GM12865 (cell line): ENCODE data around the gene LRRK1.

ENCODE experiments used
- DNase-seq: peaks from one replicate; pipeline ENCODE4 v3.0.0; 2010; ENCODE audit warnings: low read depth
- H3K4me3 ChIP-seq: 2 replicates; pipeline ENCODE4 v1.5.1; 2011; ENCODE audit warnings: mild to moderate bottlenecking, low read depth, low read length, control low read depth
- TF ChIP-seq, protein P1 (sequence below): IDR thresholded peaks from 2 replicates; pipeline ENCODE4 v1.5.1; 2011; ENCODE audit warnings: low read length, control low read depth, low read depth, inconsistent platforms; ENCODE audit not compliant: insufficient read depth; ENCODE audit errors: missing control alignments

The LRRK1 gene

GRCh38 chr15:101087172-101087769, 168.1 kb downstream of the LRRK1 start:
- DNase-seq: no peak
- TF ChIP-seq, protein P1, sequence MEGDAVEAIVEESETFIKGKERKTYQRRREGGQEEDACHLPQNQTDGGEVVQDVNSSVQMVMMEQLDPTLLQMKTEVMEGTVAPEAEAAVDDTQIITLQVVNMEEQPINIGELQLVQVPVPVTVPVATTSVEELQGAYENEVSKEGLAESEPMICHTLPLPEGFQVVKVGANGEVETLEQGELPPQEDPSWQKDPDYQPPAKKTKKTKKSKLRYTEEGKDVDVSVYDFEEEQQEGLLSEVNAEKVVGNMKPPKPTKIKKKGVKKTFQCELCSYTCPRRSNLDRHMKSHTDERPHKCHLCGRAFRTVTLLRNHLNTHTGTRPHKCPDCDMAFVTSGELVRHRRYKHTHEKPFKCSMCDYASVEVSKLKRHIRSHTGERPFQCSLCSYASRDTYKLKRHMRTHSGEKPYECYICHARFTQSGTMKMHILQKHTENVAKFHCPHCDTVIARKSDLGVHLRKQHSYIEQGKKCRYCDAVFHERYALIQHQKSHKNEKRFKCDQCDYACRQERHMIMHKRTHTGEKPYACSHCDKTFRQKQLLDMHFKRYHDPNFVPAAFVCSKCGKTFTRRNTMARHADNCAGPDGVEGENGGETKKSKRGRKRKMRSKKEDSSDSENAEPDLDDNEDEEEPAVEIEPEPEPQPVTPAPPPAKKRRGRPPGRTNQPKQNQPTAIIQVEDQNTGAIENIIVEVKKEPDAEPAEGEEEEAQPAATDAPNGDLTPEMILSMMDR: no peak
- no peak overlapping the region for H3K4me3 ChIP-seq

GRCh38 chr15:101088271-101088670, 169.1 kb downstream of the LRRK1 start:
- H3K4me3 ChIP-seq: no peak overlapping the region
- no peak for DNase-seq
- TF ChIP-seq, protein P1: no peak

GRCh38 chr15:101088788-101089578, 169.8 kb downstream of the LRRK1 start:
- peak; percentile 75 for DNase-seq
- H3K4me3 ChIP-seq: no peak overlapping the region
- TF ChIP-seq, protein P1: peak; percentile 97

GRCh38 chr15:101089579-101090427, 170.6 kb downstream of the LRRK1 start:
- TF ChIP-seq, protein P1: no peak
- no peak for DNase-seq
- no peak overlapping the region for H3K4me3 ChIP-seq

- no peak for DNase-seq
- H3K4me3 ChIP-seq: no peak overlapping the region
- TF ChIP-seq, protein P1: no peak
Measured at GRCh38 chr15:101090428-101090790, 171.3 kb downstream of the LRRK1 start.

DNA sequence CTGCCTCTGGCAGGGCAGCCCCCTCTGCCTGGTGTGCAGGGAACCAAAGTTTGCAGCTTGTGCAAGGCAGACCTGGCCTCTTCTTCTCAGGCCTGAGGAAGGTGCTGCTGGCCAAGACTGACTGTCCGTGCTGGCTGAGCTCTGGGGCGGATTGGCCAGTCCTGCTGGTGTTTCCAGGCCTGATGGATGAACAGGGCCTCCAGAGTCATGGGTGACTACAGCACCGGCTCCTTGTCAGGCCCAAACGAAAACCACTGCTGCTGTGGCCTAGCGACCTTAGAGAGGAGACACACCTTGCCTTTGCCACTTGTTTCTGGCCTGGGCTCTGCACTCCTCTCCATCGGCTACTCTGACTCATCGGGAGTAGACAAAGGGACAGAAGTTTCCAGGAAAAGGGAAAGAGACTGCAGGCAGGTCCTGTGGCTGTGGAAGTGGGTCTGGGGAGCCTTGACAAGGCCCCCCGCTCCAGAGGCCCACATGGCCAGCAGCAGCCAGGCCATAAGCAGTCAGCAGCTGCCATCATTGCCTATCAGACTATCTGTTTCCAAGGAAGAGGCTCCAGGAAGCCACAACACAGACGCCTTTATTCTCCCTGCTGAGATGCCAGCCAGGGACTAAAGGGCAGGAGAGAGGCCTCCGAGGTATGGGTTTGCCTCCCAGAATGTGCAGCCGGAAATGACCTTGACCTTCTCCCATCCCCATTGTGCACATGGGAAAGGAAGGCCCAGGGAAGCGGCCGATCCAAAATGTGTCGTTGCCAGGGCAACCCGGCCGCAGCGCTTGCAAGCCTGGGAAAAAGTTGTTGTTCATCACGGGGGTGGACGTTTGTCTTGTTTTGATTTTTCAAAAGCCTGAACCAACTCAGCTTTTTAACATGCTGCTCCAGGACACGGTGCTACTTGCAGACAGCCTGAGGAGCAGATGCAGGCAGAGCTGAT, 172.2 kb downstream of the LRRK1 start:
- TF ChIP-seq, protein P1: no peak
- DNase-seq: no peak

More for the DNA sequence above, 172.2 kb downstream of the LRRK1 start:
- H3K4me3 ChIP-seq: no peak overlapping the region
